Measurements from ENCODE around the gene TSTD1.
"Not testable (repeated sequence)": the region's sequence is repeated elsewhere in the genome, so short reads cannot be mapped to it uniquely, and the experiment has no call there.

The TSTD1 gene

DNA sequence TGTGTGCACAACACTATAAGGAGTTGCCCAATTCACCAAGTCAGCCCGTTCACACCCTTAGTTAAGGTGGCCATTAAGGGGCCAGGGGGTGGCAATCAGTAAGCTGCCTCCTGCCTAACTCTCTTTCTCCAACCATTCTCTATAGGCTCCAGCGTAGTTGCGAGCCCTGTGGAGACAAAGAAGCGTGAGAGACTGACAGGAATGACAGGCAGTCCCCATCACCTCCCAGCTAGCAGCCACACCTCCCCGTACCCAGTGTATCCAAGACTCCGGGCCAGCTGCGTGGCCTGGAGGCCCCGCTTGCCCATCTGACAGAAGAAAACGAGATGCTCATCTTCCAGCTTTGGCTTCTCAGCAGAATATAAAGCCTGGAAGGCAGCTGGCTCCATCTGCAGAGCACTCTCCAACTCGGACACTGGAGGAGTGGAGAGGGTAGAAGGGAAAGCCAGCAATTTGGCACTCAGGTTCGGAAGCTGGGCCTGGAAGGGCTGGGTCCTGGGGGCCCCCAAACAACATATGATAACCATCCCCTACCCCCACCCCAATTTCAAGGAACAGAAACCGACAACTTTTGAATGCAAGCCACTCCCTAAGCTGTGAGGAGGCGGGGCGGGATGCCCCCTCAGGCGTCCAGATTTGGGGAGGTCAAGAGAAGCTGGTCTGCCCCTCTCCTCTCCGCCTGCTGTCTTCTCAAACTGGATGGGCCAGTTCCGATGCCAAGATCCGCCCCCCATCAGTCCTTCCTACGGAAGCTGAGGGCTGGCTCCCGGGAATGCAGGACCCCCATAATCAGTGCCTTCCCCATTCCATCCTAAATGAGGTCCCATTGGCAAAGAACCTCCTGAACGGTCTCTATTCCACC lies 872 bp downstream of the TSTD1 start:
- peak in 1 of 56 donors; percentile 1 for DNase-seq

DNA sequence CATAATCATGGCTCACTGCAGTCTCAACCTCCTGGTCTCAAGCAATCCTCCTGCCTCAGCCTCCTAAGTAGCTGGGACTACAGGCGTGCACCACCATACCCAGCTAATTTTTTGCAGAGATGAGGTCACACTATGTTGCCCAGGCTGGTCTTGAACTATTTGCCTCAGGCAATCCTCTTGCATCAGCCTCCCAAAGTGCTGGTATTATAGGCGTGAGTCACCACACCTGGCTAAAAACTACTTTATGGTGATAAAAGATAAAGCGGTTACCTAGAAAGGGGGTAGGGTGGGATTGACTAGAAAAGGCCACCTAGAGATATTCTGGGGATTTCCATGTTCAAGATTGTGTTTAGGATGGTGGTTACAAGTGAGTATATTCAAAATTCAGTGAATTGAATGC lies 5.0 kb downstream of the TSTD1 start:
- no peak for DNase-seq

- no peak for DNase-seq
These were observed 6.4 kb downstream of the TSTD1 start for GRCh38 chr1:161032409-161032808.

DNA sequence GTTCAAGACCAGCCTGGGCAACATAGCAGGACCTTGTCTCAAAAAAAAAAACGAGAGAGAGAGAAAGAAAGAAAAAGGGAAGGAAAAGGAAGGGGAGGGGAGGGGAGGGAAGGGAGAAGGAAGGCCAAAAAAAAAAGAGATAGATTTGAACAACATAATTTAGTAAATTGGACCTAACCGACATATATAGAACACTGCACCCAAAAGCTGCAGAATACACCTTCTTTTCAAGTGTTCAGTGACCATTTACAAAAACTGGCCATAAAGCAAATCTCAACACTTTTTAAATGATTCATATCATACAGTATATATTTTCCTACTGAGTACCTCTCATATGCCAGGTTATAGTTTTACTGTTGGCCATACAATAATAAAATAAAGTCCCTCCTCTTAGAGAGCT lies 6.9 kb downstream of the TSTD1 start:
- DNase-seq, result no peak

DNA sequence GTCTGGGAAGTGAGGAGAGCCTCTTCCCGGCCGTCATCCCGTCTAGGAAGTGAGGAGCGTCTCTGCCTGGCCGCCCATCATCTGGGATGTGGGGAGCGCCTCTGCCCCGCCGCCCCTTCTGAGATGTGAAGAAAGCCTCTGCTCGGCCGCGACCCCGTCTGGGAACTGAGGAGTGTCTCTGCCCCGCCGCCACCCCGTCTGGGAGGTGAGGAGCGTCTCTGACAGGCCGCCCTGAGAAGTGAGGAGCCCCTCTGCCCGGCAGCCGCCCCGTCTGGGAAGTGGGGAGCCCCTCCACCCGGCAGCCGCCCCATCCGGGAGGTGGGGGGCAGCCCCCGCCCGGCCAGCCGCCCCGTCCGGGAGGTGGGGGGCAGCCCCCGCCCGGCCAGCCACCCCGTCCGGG lies 9.3 kb downstream of the TSTD1 start:
- not testable (repeated sequence) for DNase-seq

GRCh38 chr1:161026954-161027353 lies 11.8 kb downstream of the TSTD1 start:
- DNase-seq, result not testable (repeated sequence)

GRCh38 chr1:161022432-161022831 lies 16.3 kb downstream of the TSTD1 start:
- DNase-seq, result not testable (repeated sequence)

DNA sequence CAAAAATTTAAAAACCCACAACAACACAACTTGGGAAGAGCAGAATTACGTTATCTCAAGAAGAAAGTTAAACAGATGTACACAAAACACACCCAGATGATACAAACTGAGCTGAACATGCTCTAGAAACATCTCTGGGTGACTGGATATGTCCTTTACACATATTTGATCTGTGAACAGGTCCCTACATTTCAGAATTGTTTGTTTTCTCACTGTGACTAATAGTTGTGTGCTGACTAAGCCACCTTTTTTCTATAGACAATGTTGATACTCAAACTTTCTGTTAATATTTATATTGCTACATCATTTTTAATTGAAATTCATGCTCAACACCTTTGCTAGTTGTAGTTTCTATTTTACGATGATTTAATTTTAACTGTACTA lies 16.8 kb downstream of the TSTD1 start:
- no peak for DNase-seq

DNA sequence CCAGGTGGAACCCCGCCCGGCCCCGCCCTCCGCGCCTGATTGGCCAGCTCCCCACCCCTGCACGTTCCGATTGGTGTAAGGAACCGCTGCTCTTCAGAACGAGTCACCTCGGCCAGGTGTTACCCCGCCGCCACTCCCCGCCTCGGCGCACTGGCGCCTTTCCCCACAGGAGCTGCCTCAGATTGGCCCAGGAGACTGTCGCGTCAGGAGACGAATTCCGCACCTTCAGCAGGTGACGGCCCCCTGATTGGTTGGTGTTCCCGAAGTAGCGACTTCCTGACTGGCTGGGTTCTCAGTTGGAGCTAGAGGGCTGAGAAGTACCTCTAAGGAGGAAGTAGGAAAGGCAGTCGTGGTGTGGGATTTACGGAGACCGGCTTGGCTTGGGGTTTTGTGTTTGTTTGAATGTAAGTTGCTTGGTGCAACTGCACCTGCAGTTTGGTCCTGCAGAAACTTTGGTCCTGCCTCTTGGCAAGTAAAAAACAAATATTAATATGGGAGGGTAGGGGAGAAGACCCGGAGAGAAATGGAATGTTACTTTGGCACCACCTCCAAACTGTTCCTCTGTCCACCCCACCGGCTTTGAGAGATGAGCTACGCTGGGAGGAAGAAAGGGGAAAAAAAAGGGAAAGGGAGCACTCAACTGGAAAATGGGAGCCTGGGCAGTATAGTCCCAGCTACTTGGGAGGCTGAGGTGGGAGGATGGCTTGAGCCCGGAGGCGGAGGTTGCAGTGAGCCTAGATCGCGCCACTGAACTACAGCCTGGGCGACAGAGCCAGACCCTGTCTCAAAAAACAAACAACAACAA lies 17.4 kb downstream of the TSTD1 start:
- peak in 50 of 56 donors; percentile 6 to 91 (median 68) for DNase-seq

GRCh38 chr1:161020509-161021164 lies 18.1 kb downstream of the TSTD1 start, which contains the start of gene F11R:
Gene F11R, minus strand, starts transcription at chr1:161021152. Its CDS starts 79 bp downstream, at chr1:161021073.
- DNase-seq, result peak in 1 of 56 donors; percentile 28

GRCh38 chr1:161019751-161020495 lies 18.8 kb downstream of the TSTD1 start:
- no peak for DNase-seq

DNA sequence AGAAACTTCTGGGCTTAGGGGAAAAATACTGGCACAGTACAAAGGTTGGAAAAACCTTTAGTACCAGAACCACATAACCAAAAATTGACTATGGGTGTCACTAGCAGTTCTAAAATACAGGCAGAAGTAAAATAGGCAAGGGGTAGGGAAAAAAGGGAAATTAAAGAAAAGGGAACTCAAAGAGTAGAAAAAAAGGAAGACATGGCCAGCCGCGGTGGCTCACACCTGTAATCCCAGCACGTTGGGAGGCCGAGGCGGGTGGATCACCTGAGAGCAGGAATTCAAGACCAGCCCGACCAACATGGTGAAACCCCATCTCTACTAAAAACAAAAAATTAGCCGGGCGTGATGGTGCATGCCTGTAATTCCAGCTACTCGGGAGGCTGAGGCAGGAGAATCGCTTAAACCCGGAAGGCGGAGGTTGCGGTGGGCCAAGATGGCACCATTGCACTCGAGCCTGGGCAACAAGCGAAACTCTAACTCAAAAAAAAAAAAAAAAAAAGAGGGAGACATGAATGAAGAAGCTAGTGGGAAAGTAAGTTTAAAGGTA lies 19.6 kb downstream of the TSTD1 start:
- not testable (repeated sequence) for DNase-seq

- DNase-seq, result no peak
These were observed 20.2 kb downstream of the TSTD1 start for GRCh38 chr1:161018631-161018930.

DNA sequence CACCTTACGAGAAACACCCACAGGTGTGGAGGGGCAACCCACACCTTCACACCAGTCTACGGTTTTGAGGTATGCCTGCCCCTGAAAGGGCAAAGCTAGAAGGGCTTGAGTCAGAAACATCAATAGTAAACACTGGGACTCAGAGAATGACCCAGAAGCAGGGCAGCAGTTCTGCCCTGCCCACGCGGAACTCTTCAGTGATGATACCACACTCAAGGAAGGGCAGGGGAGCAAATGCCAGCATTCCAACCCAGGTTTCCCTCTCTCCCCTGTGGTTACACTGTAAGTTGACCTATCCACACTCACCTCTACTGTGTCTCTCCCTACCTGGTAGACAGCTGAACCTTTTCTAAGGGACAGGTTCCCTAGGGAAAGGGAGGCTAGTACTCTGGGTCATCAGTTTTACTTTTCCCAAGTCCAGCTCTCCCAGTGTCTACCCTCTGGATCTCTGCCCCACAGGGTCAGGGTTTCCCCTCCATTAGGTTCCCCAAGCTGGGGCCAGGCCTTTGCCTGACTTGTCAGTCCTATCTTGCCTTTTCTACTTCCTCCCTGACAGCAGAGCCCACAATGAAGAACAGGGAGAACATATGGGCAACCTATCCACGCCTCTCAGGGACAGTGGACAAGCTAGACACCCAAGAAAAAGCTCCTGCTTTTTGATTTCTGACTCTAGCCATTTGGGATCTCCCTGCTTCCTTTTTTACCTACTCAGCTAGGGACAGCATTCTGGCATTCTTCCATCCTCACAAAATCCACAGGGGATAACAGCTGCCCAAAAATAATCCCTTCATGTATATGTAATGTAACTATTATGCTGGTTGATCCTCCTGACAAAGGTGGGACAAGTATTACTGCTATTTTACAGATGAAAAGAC lies 20.8 kb downstream of the TSTD1 start:
- DNase-seq, result no peak

GRCh38 chr1:161017181-161017580 lies 21.6 kb downstream of the TSTD1 start:
- not testable (repeated sequence) for DNase-seq

DNA sequence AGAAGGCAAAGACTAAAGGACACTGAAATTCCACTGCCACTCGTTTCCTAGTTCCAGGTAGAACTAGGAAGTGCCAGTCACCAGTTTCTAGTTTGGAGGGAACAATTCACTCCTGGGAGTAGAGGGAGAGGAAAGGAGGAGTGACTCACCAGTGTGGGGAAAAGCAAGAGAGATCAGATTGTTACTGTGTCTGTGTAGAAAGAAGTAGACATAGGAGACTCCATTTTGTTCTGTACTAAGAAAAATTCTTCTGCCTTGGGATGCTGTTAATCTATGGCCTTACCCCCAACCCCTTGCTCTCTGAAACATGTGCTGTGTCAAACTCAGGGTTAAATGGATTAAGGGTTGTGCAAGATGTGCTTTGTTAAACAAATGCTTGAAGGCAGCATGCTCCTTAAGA lies 22.1 kb downstream of the TSTD1 start:
- not testable (repeated sequence) for DNase-seq

DNA sequence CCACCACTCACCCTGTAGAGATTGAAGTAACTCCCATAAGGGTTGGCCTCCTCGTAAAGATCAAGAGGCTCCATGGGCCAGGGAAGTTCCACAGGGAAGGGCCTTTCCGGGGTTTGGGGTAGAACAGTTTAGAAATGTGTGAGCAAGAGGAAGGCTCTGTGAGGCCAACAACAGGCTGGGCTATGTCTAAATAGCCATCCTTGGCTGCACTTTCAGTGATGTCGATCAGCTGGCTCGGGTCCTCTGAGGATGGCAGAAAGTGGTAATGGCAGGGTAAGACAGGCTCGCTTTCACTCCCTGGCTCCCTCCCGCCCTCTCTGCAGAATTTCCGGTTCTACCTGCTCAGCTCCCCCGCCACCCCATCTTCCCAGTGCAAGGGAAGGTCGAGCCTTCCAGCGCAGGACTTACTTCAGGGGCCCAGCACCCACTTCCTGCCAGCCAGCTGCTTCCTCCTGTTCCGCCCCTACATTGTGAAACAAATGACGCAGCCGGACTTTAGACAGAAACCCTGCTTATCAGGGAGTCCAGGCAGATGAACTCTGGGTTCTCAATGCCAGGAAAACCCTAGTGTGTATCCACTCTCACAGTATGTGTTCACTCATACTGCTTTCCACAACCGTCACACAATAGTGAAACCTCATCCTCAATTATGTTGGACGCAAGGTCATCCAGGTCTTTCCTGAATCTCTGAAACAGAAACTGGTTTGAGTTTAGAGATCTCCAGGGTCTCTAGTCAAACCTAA lies 25.1 kb downstream of the TSTD1 start:
- peak in 32 of 56 donors; percentile 3 to 59 (median 11) for DNase-seq

DNA sequence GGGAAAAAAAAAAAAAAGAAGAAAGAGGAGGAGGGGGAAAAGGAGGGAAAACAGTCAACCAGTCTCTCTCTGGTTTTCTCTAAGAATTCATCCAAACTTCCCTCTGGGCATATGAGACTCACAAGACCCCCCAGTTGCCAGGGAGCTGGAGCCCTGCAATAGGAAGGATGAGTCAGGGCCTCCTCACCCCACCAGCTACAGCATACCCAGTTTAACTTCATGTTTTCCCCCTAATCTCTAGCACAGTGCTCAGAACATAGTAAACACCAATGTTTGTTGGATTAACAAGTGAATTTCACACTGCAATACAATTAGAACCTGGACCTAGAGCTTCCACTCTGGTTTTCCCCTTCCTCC lies 25.7 kb downstream of the TSTD1 start:
- DNase-seq, result no peak

DNA sequence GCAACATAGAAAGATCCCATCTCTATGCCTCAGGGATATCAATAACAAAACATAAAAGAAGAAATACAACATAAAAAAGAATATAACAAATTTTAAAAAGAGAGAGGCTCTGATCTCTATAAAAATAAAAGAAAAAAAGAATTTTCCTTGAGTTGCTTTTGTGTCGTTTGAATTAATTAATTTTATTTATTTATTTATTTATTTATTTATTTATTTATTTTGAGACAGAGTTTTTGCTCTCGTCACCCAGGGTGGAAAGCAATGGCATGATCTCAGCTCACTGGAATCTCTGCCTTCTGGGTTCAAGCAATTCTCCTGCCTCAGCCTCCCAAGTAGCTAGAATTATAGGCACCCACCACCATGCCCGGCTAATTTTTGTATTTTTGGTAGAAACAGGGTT lies 26.3 kb downstream of the TSTD1 start:
- DNase-seq, result no peak

Data from nucleus accumbens (tissue), 56 donors.